SK-N-SH (cell line): Measurements from ENCODE around the gene ERN1. TPM values are rescaled to one million over a fixed set of nuclear protein-coding genes. Genes with fewer than 3 reads are reported as not detected.

Experiments used
- CTCF ChIA-PET: fragments of 300-600, 350-600 bp; formaldehyde crosslinking; extraction: SDS; loops from one replicate; lab custom pipeline; 2021; lab: Yijun Ruan, JAX
- POLR2A ChIA-PET: fragments of 350-600 bp; sonication (Branson Sonifier 250); formaldehyde crosslinking; extraction: SDS; loops from one replicate; lab custom pipeline; 2020; ENCODE audit warnings: antibody characterized with exemption, inconsistent platforms; lab: Yijun Ruan, JAX
- DNase-seq: peaks from one replicate; pipeline ENCODE4 v3.0.0; 2012
- H2AFZ ChIP-seq: fragments of 200-600 bp; sonication (generic); 2 replicates; pipeline ENCODE4 v1.8.1; 2016; ENCODE audit warnings: antibody characterized with exemption, mild to moderate bottlenecking, low read depth
- H3F3A ChIP-seq: fragments of 200-600 bp; sonication (generic); replicated peaks from 2 replicates; pipeline ENCODE3; 2016; ENCODE audit warnings: antibody characterized with exemption, mild to moderate bottlenecking; ENCODE audit not compliant: insufficient read depth
- H3K27ac ChIP-seq, 2 experiments: fragments of 200-500 bp in 1 of 2; fragments of 200-600 bp in 1 of 2; sonication (Bioruptor generic) in 1 of 2; sonication (generic), shearing (Covaris generic) in 1 of 2; 2 replicates each; pipeline versions ENCODE4 v1.5.1 to v1.6.1; 2014 to 2016; ENCODE audit warnings: low read depth in 2 of 2, inconsistent platforms in 1 of 2, low read length in 1 of 2, mild to moderate bottlenecking in 1 of 2, mixed read lengths in 1 of 2
- H3K27me3 ChIP-seq: fragments of 200-600 bp; sonication (generic), shearing (Covaris generic); 2 replicates; pipeline ENCODE4 v1.6.1; 2016; ENCODE audit warnings: mixed run types; ENCODE audit not compliant: insufficient read depth
- H3K36me3 ChIP-seq, 2 experiments: fragments of 200-500 bp in 1 of 2; fragments of 200-600 bp in 1 of 2; sonication (Bioruptor generic) in 1 of 2; sonication (generic) in 1 of 2; replicated peaks in 1 of 2; 2 replicates each; pipeline versions ENCODE3 to v1.5.1; 2014 to 2016; ENCODE audit warnings: low read length in 1 of 2, mild to moderate bottlenecking in 1 of 2; ENCODE audit not compliant: insufficient read depth in 2 of 2, control insufficient read depth in 1 of 2
- H3K4me1 ChIP-seq, 2 experiments: fragments of 200-500 bp in 1 of 2; fragments of 200-600 bp in 1 of 2; sonication (Bioruptor generic) in 1 of 2; sonication (generic), shearing (Covaris generic) in 1 of 2; 2 replicates each; pipeline versions ENCODE4 v1.5.1 to v1.6.1; 2014 to 2016; ENCODE audit warnings: low read depth in 1 of 2, low read length in 1 of 2, mixed run types in 1 of 2; ENCODE audit not compliant: insufficient read depth in 2 of 2, control insufficient read depth in 1 of 2
- H3K4me2 ChIP-seq: fragments of 200-600 bp; sonication (generic), shearing (Covaris generic); 2 replicates; pipeline ENCODE4 v1.6.1; 2017; ENCODE audit warnings: mixed run types
- H3K4me3 ChIP-seq, 2 experiments: fragments of 200-500 bp in 1 of 2; fragments of 200-600 bp in 1 of 2; sonication (Bioruptor generic) in 1 of 2; sonication (generic), shearing (Covaris generic) in 1 of 2; 2 replicates each; pipeline versions ENCODE4 v1.5.1 to v1.8.1; 2014 to 2016; ENCODE audit warnings: low read depth in 2 of 2, inconsistent platforms in 1 of 2, low read length in 1 of 2, mild to moderate bottlenecking in 1 of 2, mixed read lengths in 1 of 2, moderate library complexity in 1 of 2
- H3K79me2 ChIP-seq: fragments of 200-600 bp; sonication (generic); 2 replicates; pipeline ENCODE4 v1.8.1; 2017; ENCODE audit warnings: mild to moderate bottlenecking; ENCODE audit not compliant: insufficient read depth
- H3K9ac ChIP-seq: fragments of 200-600 bp; sonication (generic); 2 replicates; pipeline ENCODE4 v1.6.1; 2017; ENCODE audit warnings: mixed run types
- H3K9me2 ChIP-seq: fragments of 200-600 bp; sonication (generic); 2 replicates; pipeline ENCODE4 v1.6.1; 2017; ENCODE audit warnings: mixed run types
- H3K9me3 ChIP-seq: fragments of 200-600 bp; sonication (generic); 2 replicates; pipeline ENCODE4 v1.6.1; 2017; ENCODE audit warnings: mixed run types, mild to moderate bottlenecking, moderate library complexity
- H4K20me1 ChIP-seq: fragments of 200-600 bp; sonication (generic); 2 replicates; pipeline ENCODE4 v1.6.1; 2017; ENCODE audit warnings: mild to moderate bottlenecking, mixed run types; ENCODE audit not compliant: insufficient read depth
- CTCF ChIP-seq: fragments of 200-600 bp; sonication (generic); IDR thresholded peaks from 2 replicates; pipeline ENCODE4 v1.6.1; 2017; ENCODE audit warnings: antibody characterized with exemption, mild to moderate bottlenecking, moderate library complexity
- ELF1 ChIP-seq: IDR thresholded peaks from 2 replicates; pipeline ENCODE4 v1.4.0; 2012
- EP300 ChIP-seq, 2 experiments: IDR thresholded peaks; 2 replicates each; pipeline versions ENCODE4 v1.4.0 to v1.6.1; 2012; ENCODE audit warnings: borderline replicate concordance in 1 of 2, low read depth in 1 of 2, low read length in 1 of 2
- FOSL2 ChIP-seq: IDR thresholded peaks from 2 replicates; pipeline ENCODE4 v1.4.0; 2012; ENCODE audit warnings: low read depth, mild to moderate bottlenecking, moderate library complexity, borderline replicate concordance
- FOXM1 ChIP-seq: IDR thresholded peaks from 2 replicates; pipeline ENCODE4 v1.4.0; 2012; ENCODE audit warnings: low read depth, mild to moderate bottlenecking
- MAX ChIP-seq: IDR thresholded peaks from 2 replicates; pipeline ENCODE4 v1.4.0; 2012; ENCODE audit warnings: low read depth
- NFIC ChIP-seq: IDR thresholded peaks from 2 replicates; pipeline ENCODE4 v1.4.0; 2012; ENCODE audit warnings: borderline replicate concordance
- NRF1 ChIP-seq: IDR thresholded peaks from 2 replicates; pipeline ENCODE4 v1.6.1; 2012; ENCODE audit warnings: low read depth, mild to moderate bottlenecking, low read length
- PBX3 ChIP-seq: IDR thresholded peaks from 2 replicates; pipeline ENCODE4; 2012
- RCOR1 ChIP-seq: fragments of 150-350 bp; IDR thresholded peaks from 2 replicates; pipeline ENCODE4 v1.6.1; 2017; ENCODE audit warnings: antibody characterized with exemption, low read length
- TCF12 ChIP-seq: IDR thresholded peaks from 2 replicates; pipeline ENCODE4 v1.4.0; 2012
- USF1 ChIP-seq: IDR thresholded peaks from 2 replicates; pipeline ENCODE4 v1.4.0; 2012; ENCODE audit warnings: low read depth, borderline replicate concordance
- ZBTB33 ChIP-seq: IDR thresholded peaks from 2 replicates; pipeline ENCODE4 v1.4.0; 2012; ENCODE audit warnings: low read depth, borderline replicate concordance
- WGBS: methylation state at CpG from one replicate; pipeline ENCODE4 v1.1.6; 2017; ENCODE audit warnings: low lambda C conversion rate; 5-methylcytosine and 5-hydroxymethylcytosine counted together
- polyA plus RNA-seq, 3 experiments: library from polyadenylated mRNA; depleted of rRNA; stranded (reverse); fragments of >200 nt; gene quantifications; 2 replicates each; pipeline ENCODE4 v1.2.3, GENCODE V29; 2012

ERN1 gene
- polyA plus RNA-seq, 1 of the 3 experiments (the other 2 are of a cell fraction): 7.3 TPM

GRCh38 chr17:64038331-64039105 is 91.4 kb downstream of the ERN1 start:
- H3K9me2 ChIP-seq: no peaks in the 10 kb centered on the region
- H3F3A ChIP-seq: no peaks in the 10 kb centered on the region
- H3K4me3 ChIP-seq: no peak overlapping the region
- no peaks in the 10 kb centered on the region for H3K27me3 ChIP-seq
- H3K9ac ChIP-seq: no peak overlapping the region
- peaks cover 2 to 11% of the 10 kb centered on the region in 2 experiments for H3K36me3 ChIP-seq
- TF ChIP-seq NFIC (no peak), ELF1 (no peak), CTCF (no peak), USF1 (no peak), TCF12 (no peak), FOSL2 (no peak), MAX (no peak), NRF1 (no peak)
- H3K27ac ChIP-seq: no peak overlapping the region
- 87% methylated on average over 15 of the region's 16 CpGs for WGBS
- no peaks in the 10 kb centered on the region for H3K79me2 ChIP-seq
- H4K20me1 ChIP-seq: no peaks in the 10 kb centered on the region
- CTCF ChIA-PET: interaction anchor here (1.0 to 5.4 kb wide), 7 partner anchors 10 to 120 kb away, joined by 3 to 40 read pairs (median 8); partner anchors contain the start of gene GH1
- H2AFZ ChIP-seq: no peak overlapping the region
- DNase-seq: no peak
- H3K9me3 ChIP-seq: no peaks in the 10 kb centered on the region
- POLR2A ChIA-PET: no interaction called here
- H3K4me1 ChIP-seq: no peaks in the 10 kb centered on the region
- no peak overlapping the region for H3K4me2 ChIP-seq

GRCh38 chr17:64037802-64038201 is 92.1 kb downstream of the ERN1 start:
- H3K9me3 ChIP-seq: no peaks in the 10 kb centered on the region
- TF ChIP-seq PBX3 (no peak), EP300 (IDR thresholded peaks at IDR 0.05; ENCODE audit: borderline replicate concordance in 1 of 2, low read depth in 1 of 2, low read length in 1 of 2) (no peak), ZBTB33 (no peak), RCOR1 (no peak), ELF1 (no peak), FOXM1 (no peak)
- no peak overlapping the region for H2AFZ ChIP-seq
- no peaks in the 10 kb centered on the region for H3F3A ChIP-seq
- no peak overlapping the region for H3K27ac ChIP-seq
- peaks cover 2 to 7% of the 10 kb centered on the region in 2 experiments for H3K36me3 ChIP-seq
- POLR2A ChIA-PET: no interaction called here
- DNase-seq: no peak
- no peak overlapping the region for H3K4me2 ChIP-seq
- CTCF ChIA-PET: interaction anchor here (1.0 to 5.4 kb wide), 7 partner anchors 9 to 119 kb away, joined by 3 to 40 read pairs (median 15); partner anchors contain the start of gene GH1
- WGBS: 90% methylated on average over 5 of the region's 5 CpGs
- no peaks in the 10 kb centered on the region for H3K27me3 ChIP-seq
- H3K9me2 ChIP-seq: no peaks in the 10 kb centered on the region
- no peak overlapping the region for H3K9ac ChIP-seq
- H3K4me3 ChIP-seq: no peak overlapping the region
- H3K4me1 ChIP-seq: no peaks in the 10 kb centered on the region
- no peaks in the 10 kb centered on the region for H4K20me1 ChIP-seq
- no peaks in the 10 kb centered on the region for H3K79me2 ChIP-seq
